Upper lobe of right lung (tissue), 1 donor: ENCODE data around the gene ZNF662. TPM values are rescaled to one million over a fixed set of nuclear protein-coding genes. Genes with fewer than 3 reads are reported as not detected.
A peak's percentile ranks its signal among the peaks of the same experiment; 100 is the strongest.

Experiments
- ATAC-seq: fragments of 200-7000 bp; cut with Tn5 transposase; one replicate; pipeline ENCODE4 v1.9.1; 2020; ENCODE audit warnings: mild to moderate bottlenecking, moderate library complexity
- DNase-seq: peaks from one replicate; pipeline ENCODE4 v3.0.0-alpha.2; 2020
- H3K27ac ChIP-seq: fragments of 200-600 bp; one replicate; pipeline ENCODE4 v1.8.0; 2022
- H3K27me3 ChIP-seq: fragments of 200-600 bp; one replicate; pipeline ENCODE4 v1.8.0; 2022; ENCODE audit warnings: mild to moderate bottlenecking
- H3K36me3 ChIP-seq: fragments of 200-600 bp; one replicate; pipeline ENCODE4 v1.8.0; 2022
- H3K4me1 ChIP-seq: fragments of 200-600 bp; one replicate; pipeline ENCODE4 v1.8.0; 2022
- H3K4me3 ChIP-seq: fragments of 200-600 bp; one replicate; pipeline ENCODE4 v1.8.0; 2022; ENCODE audit warnings: mild to moderate bottlenecking
- H3K9me3 ChIP-seq: fragments of 200-600 bp; one replicate; pipeline ENCODE4 v1.8.0; 2022
- intact Hi-C: fragments of 100-400 bp; cut with DNase I; formaldehyde crosslinking; loops from one replicate; pipeline ENCODE4 v1.11.0; 2022
- total RNA-seq: library from RNA; stranded (reverse); fragmentation: NEBNext Ultra II Directional; extraction: Animal tissue kit (Norgen Biotek cat#: 25700); gene quantifications from one replicate; pipeline ENCODE4 v1.2.1, GENCODE V29; 2021
- TF ChIP-seq, protein P1 (sequence below): fragments of 200-600 bp; IDR thresholded peaks from one replicate; pipeline ENCODE4 v1.8.0; 2022; ENCODE audit warnings: antibody characterized with exemption
- donor health status: DM: no; HTN: yes; CAD: no; lungs with severe emphysema.

The ZNF662 gene
- total RNA-seq, 1 donor from 2014 or later: 9.6 TPM

DNA sequence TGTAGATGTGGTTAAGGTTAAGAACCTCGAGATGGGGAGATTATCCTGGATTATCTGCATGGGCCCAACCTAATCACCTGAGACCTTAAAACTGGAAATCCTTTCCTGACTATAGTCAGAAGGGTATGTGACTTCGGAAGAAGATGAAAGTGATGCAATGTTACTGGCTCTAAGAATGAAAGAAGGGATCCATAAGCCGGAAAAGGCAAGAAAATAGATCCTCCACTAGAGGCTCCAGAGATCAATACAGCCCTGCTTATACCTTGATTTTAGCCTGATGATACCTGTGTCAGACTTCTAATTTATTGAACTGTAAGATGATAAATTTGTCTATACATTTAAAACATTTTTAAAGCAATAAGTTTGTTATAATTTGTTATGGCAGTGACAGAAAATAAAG lies 51.6 kb downstream of the ZNF662 start:
- intact Hi-C loops: no loop called here
- Histone ChIP-seq H3K9me3 (no peaks in the 10 kb centered on the region), H3K36me3 (no peaks in the 10 kb centered on the region), H3K4me3 (no peak overlapping the region), H3K4me1 (no peaks in the 10 kb centered on the region), H3K27ac (no peak overlapping the region), H3K27me3 (no peaks in the 10 kb centered on the region)
- no peak for ATAC-seq
- TF ChIP-seq, protein P1, sequence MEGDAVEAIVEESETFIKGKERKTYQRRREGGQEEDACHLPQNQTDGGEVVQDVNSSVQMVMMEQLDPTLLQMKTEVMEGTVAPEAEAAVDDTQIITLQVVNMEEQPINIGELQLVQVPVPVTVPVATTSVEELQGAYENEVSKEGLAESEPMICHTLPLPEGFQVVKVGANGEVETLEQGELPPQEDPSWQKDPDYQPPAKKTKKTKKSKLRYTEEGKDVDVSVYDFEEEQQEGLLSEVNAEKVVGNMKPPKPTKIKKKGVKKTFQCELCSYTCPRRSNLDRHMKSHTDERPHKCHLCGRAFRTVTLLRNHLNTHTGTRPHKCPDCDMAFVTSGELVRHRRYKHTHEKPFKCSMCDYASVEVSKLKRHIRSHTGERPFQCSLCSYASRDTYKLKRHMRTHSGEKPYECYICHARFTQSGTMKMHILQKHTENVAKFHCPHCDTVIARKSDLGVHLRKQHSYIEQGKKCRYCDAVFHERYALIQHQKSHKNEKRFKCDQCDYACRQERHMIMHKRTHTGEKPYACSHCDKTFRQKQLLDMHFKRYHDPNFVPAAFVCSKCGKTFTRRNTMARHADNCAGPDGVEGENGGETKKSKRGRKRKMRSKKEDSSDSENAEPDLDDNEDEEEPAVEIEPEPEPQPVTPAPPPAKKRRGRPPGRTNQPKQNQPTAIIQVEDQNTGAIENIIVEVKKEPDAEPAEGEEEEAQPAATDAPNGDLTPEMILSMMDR: no peak
- DNase-seq: no peak

DNA sequence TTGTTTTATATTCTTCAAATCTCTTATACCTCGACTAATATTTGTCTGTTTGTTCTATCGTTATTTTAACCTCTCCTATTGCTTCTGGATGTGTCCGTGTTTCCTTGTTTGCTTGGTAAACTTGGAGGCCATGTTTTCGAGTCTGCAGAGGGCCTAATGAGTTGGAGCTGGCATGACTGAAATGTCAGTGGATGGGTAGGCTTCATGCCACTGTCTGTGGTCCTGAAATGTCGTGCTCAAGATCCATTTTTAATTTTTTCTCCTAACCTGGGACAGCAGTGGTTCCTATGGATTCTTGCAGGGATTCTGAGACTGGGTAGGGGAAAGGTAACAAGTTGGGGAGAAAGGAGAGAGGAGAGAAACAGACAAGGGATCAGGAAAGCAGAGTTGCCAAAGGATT lies 54.3 kb downstream of the ZNF662 start:
- Histone ChIP-seq H3K27ac (no peak overlapping the region), H3K27me3 (no peaks in the 10 kb centered on the region), H3K4me3 (no peak overlapping the region), H3K36me3 (no peaks in the 10 kb centered on the region), H3K9me3 (no peaks in the 10 kb centered on the region), H3K4me1 (no peaks in the 10 kb centered on the region)
- intact Hi-C loops: no loop called here
- DNase-seq: no peak
- TF ChIP-seq, protein P1: no peak
- ATAC-seq: no peak

DNA sequence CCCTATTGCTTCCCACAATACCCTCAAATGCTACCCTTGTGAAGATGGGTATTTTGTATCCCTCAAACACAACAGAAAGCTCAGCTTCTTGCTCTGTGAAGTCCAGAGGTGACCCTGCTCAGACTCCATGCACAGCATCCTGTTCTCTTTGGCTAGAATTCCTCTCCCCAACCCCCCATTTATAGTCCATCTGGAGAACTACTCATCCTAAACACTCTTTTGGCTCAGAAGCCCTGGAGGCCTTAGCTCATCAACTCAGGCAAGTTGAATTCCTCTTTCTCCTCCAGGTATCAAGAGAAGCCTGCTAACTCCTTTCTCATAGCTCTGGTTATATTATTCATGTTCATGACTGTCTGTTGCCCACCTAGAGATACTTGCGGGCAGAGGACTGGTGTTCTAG lies 54.8 kb downstream of the ZNF662 start:
- TF ChIP-seq, protein P1: no peak
- H3K36me3 ChIP-seq: no peaks in the 10 kb centered on the region
- no peaks in the 10 kb centered on the region for H3K4me1 ChIP-seq
- H3K4me3 ChIP-seq: no peak overlapping the region
- no peak for DNase-seq
- intact Hi-C loops: no loop called here
- no peaks in the 10 kb centered on the region for H3K27me3 ChIP-seq
- ATAC-seq: no peak
- no peaks in the 10 kb centered on the region for H3K9me3 ChIP-seq
- H3K27ac ChIP-seq: no peak overlapping the region

DNA sequence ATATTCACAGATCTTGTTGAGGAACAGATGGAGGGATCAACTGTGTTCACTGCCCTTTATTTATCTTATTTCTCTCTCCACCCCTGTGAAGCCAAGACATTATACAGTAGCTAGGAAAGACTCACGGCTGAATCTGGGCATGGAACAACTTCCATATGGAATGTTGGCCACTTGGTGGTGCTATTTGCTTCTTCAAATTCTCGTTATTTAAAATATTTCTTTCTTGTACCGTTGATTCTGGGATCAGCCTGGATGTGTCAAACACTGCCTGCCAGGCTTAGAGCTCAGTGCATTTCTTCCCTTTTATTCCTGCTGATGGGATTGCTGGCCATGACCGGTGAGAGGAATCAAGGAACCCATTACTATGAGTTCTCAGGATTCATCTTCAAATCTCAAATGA lies 55.7 kb downstream of the ZNF662 start:
- Histone ChIP-seq H3K4me1 (no peaks in the 10 kb centered on the region), H3K9me3 (no peaks in the 10 kb centered on the region), H3K27me3 (no peaks in the 10 kb centered on the region), H3K36me3 (no peaks in the 10 kb centered on the region), H3K27ac (no peak overlapping the region), H3K4me3 (no peak overlapping the region)
- DNase-seq (no peak), ATAC-seq (peak; percentile 63)
- TF ChIP-seq, protein P1: peak; percentile 68
- intact Hi-C loops: no loop called here

DNA sequence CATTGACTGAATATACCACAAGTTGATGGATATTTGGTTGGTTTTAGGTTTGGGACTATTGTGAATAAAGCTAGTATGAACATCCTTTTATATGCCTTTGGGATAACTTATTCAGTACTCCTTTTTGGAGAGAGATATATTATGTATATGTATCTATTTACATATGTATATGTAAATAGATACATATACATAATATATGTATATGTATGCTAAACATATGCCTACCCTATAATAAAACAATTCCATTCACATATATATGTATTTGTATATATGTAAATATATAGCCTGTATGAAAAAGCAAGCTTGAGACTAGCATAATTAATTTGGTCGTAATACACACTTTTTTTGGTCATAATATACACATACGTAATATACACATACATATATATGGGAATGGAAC lies 57.3 kb downstream of the ZNF662 start:
- ATAC-seq (no peak), DNase-seq (no peak)
- Histone ChIP-seq H3K4me3 (no peak overlapping the region), H3K9me3 (no peaks in the 10 kb centered on the region), H3K27ac (no peak overlapping the region), H3K36me3 (no peaks in the 10 kb centered on the region), H3K27me3 (no peaks in the 10 kb centered on the region), H3K4me1 (no peaks in the 10 kb centered on the region)
- intact Hi-C loops: no loop called here
- TF ChIP-seq, protein P1: no peak

DNA sequence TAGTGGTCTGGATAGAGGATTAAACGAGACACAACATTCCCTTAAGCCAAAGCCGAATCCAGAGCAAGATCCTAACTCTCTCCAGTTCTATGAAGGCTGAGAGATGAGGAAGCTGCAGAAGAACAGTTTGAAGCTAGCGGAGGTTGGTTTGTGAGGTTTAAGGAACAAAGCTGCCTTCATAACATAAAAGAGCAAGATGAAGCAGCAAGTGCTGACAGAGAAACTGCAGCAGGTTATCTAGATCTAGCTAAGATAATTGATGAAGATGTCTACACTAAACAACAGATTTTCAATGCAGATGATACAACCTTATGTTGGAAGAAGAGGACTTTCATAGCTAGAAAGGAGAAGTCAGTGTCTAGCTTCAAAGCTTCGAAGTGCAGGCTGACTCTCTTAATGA lies 58.3 kb downstream of the ZNF662 start:
- no peaks in the 10 kb centered on the region for H3K36me3 ChIP-seq
- H3K4me3 ChIP-seq: no peak overlapping the region
- no peaks in the 10 kb centered on the region for H3K9me3 ChIP-seq
- no peaks in the 10 kb centered on the region for H3K4me1 ChIP-seq
- H3K27me3 ChIP-seq: no peaks in the 10 kb centered on the region
- no peak overlapping the region for H3K27ac ChIP-seq
- ATAC-seq (no peak), DNase-seq (no peak)
- intact Hi-C loops: no loop called here
- TF ChIP-seq, protein P1: no peak
